Neural progenitor cell (in vitro differentiated cells): ENCODE results near the gene ARSJ. TPM values are rescaled to one million over a fixed set of nuclear protein-coding genes. Genes with fewer than 3 reads are reported as not detected.

Experiments used
- DNase-seq: peaks from one replicate; pipeline ENCODE4 v3.0.0-alpha.2; 2016; ENCODE audit warnings: low spot score
- H2AFZ ChIP-seq: fragments of 200-600 bp; sonication (generic); replicated peaks from 2 replicates; pipeline ENCODE4 v1.6.1; 2016; ENCODE audit warnings: antibody characterized with exemption
- H3F3A ChIP-seq: fragments of 200-600 bp; sonication (generic); 2 replicates; pipeline ENCODE4 v1.6.1; 2016; ENCODE audit warnings: antibody characterized with exemption, low read depth
- H3K27ac ChIP-seq: fragments of 200-600 bp; sonication (generic); 2 replicates; pipeline ENCODE4 v1.5.1; 2016; ENCODE audit warnings: mild to moderate bottlenecking
- H3K27me3 ChIP-seq: fragments of 200-600 bp; sonication (generic); 2 replicates; pipeline ENCODE4 v1.6.1; 2016; ENCODE audit warnings: mild to moderate bottlenecking, moderate library complexity
- H3K36me3 ChIP-seq: fragments of 200-600 bp; sonication (generic); 2 replicates; pipeline ENCODE4 v1.5.1; 2016
- H3K4me1 ChIP-seq: fragments of 200-600 bp; sonication (generic); 2 replicates; pipeline ENCODE4 v1.6.1; 2016; ENCODE audit warnings: mixed run types
- H3K4me2 ChIP-seq: fragments of 200-600 bp; sonication (generic); 2 replicates; pipeline ENCODE4 v1.6.1; 2016
- H3K4me3 ChIP-seq: fragments of 200-600 bp; sonication (generic); 2 replicates; pipeline ENCODE4 v1.5.1; 2016
- H3K79me2 ChIP-seq: fragments of 200-600 bp; sonication (generic); 2 replicates; pipeline ENCODE4 v1.6.1; 2016; ENCODE audit warnings: low read depth
- H3K9ac ChIP-seq: fragments of 200-600 bp; sonication (generic); 2 replicates; pipeline ENCODE4 v1.6.1; 2016
- H3K9me3 ChIP-seq: fragments of 200-600 bp; sonication (generic); 2 replicates; pipeline ENCODE4 v1.5.1; 2016; ENCODE audit warnings: low read depth
- H4K20me1 ChIP-seq: fragments of 200-600 bp; sonication (generic); 2 replicates; pipeline ENCODE4 v1.6.1; 2016; ENCODE audit warnings: low read depth
- H3K27ac Mint-ChIP-seq: 3 replicates; pipeline ENCODE4 v1.8.0; 2021; ENCODE audit warnings: mixed read lengths
- H3K27me3 Mint-ChIP-seq: 2 replicates; pipeline ENCODE4 v1.8.0; 2022; ENCODE audit warnings: low read depth, mild to moderate bottlenecking, inconsistent platforms, moderate library complexity, mixed read lengths; ENCODE audit not compliant: insufficient read depth
- H3K36me3 Mint-ChIP-seq: 3 replicates; pipeline ENCODE4 v1.8.0; 2021; ENCODE audit warnings: mixed read lengths
- H3K4me1 Mint-ChIP-seq: 3 replicates; pipeline ENCODE4 v1.8.0; 2021; ENCODE audit warnings: mixed read lengths
- H3K4me3 Mint-ChIP-seq: 3 replicates; pipeline ENCODE4 v1.8.0; 2021; ENCODE audit warnings: mild to moderate bottlenecking, moderate library complexity, mixed read lengths
- H3K9me3 Mint-ChIP-seq: 3 replicates; pipeline ENCODE4 v1.8.0; 2020; ENCODE audit warnings: mixed read lengths
- CTCF ChIP-seq: fragments of 200-600 bp; sonication (generic); IDR thresholded peaks from 2 replicates; pipeline ENCODE4 v1.5.1; 2017; ENCODE audit warnings: antibody characterized with exemption, mild to moderate bottlenecking
- EZH2 ChIP-seq: fragments of 200-600 bp; sonication (generic); IDR thresholded peaks from 2 replicates; pipeline ENCODE4 v1.6.1; 2017; ENCODE audit warnings: antibody characterized with exemption, mild to moderate bottlenecking, moderate library complexity
- EZH2phosphoT487 ChIP-seq: fragments of 200-600 bp; sonication (generic); IDR thresholded peaks from 2 replicates; pipeline ENCODE4 v1.6.1; 2017; ENCODE audit warnings: antibody characterized with exemption
- total RNA-seq: library from RNA; depleted of rRNA; stranded (reverse); fragments of >200 nt; gene quantifications from 2 replicates; pipeline ENCODE4 v1.2.3, GENCODE V29; 2015; ENCODE audit warnings: low replicate concordance

Gene ARSJ
- total RNA-seq, 1 donor from 2014 or later, result 0.28 TPM

GRCh38 chr4:113921089-113921794 lies 58.2 kb downstream of the ARSJ start:
- H3K79me2 ChIP-seq, result no peaks in the 10 kb centered on the region
- H3K4me3 Mint-ChIP-seq, result no peak overlapping the region
- no peak for TF ChIP-seq EZH2phosphoT487
- no peak for TF ChIP-seq CTCF
- no peak for TF ChIP-seq EZH2
- no peak for DNase-seq
- H3K4me3 ChIP-seq, result no peak overlapping the region
- H3K27me3 Mint-ChIP-seq, result peaks cover 3% of the 10 kb centered on the region
- H3K9me3 ChIP-seq, result no peaks in the 10 kb centered on the region
- H3K27me3 ChIP-seq, result no peaks in the 10 kb centered on the region
- no peaks in the 10 kb centered on the region for H3K36me3 ChIP-seq
- no peak overlapping the region for H3K27ac ChIP-seq
- H3K36me3 Mint-ChIP-seq, result no peaks in the 10 kb centered on the region
- H3K27ac Mint-ChIP-seq, result no peak overlapping the region
- H3K9me3 Mint-ChIP-seq, result no peaks in the 10 kb centered on the region
- no peak overlapping the region for H3K9ac ChIP-seq
- H3K4me1 ChIP-seq, result no peaks in the 10 kb centered on the region
- no peaks in the 10 kb centered on the region for H3K4me1 Mint-ChIP-seq
- H3F3A ChIP-seq, result no peaks in the 10 kb centered on the region
- no peak overlapping the region for H2AFZ ChIP-seq
- H3K4me2 ChIP-seq, result no peak overlapping the region
- no peaks in the 10 kb centered on the region for H4K20me1 ChIP-seq

- Mint-ChIP-seq H3K9me3 (no peaks in the 10 kb centered on the region), H3K36me3 (no peaks in the 10 kb centered on the region), H3K4me1 (no peaks in the 10 kb centered on the region), H3K27ac (no peak overlapping the region), H3K27me3 (no peaks in the 10 kb centered on the region), H3K4me3 (no peak overlapping the region)
- no peaks in the 10 kb centered on the region for H3K79me2 ChIP-seq
- TF ChIP-seq EZH2 (no peak), EZH2phosphoT487 (no peak), CTCF (no peak)
- H3K36me3 ChIP-seq, result no peaks in the 10 kb centered on the region
- no peaks in the 10 kb centered on the region for H3K27me3 ChIP-seq
- no peaks in the 10 kb centered on the region for H4K20me1 ChIP-seq
- no peak overlapping the region for H3K9ac ChIP-seq
- no peak overlapping the region for H3K4me2 ChIP-seq
- H2AFZ ChIP-seq, result peak overlapping the region; percentile 65
- no peaks in the 10 kb centered on the region for H3F3A ChIP-seq
- no peak for DNase-seq
- H3K27ac ChIP-seq, result no peak overlapping the region
- no peaks in the 10 kb centered on the region for H3K4me1 ChIP-seq
- no peaks in the 10 kb centered on the region for H3K9me3 ChIP-seq
- no peak overlapping the region for H3K4me3 ChIP-seq
These were observed 59.8 kb downstream of the ARSJ start for GRCh38 chr4:113919611-113920010.

- H4K20me1 ChIP-seq, result no peaks in the 10 kb centered on the region
- H3K9me3 ChIP-seq, result no peaks in the 10 kb centered on the region
- H3K36me3 ChIP-seq, result no peaks in the 10 kb centered on the region
- no peak overlapping the region for H3K4me2 ChIP-seq
- no peaks in the 10 kb centered on the region for H3K27me3 Mint-ChIP-seq
- H3K4me3 ChIP-seq, result no peak overlapping the region
- no peaks in the 10 kb centered on the region for H3K79me2 ChIP-seq
- no peaks in the 10 kb centered on the region for H3K4me1 ChIP-seq
- H3K27ac ChIP-seq, result no peak overlapping the region
- H3F3A ChIP-seq, result no peaks in the 10 kb centered on the region
- H3K27ac Mint-ChIP-seq, result no peak overlapping the region
- TF ChIP-seq CTCF (no peak), EZH2phosphoT487 (no peak), EZH2 (no peak)
- H2AFZ ChIP-seq, result peak overlapping the region; percentile 65
- H3K27me3 ChIP-seq, result no peaks in the 10 kb centered on the region
- H3K36me3 Mint-ChIP-seq, result no peaks in the 10 kb centered on the region
- H3K4me1 Mint-ChIP-seq, result no peaks in the 10 kb centered on the region
- H3K9me3 Mint-ChIP-seq, result no peaks in the 10 kb centered on the region
- no peak overlapping the region for H3K4me3 Mint-ChIP-seq
- no peak overlapping the region for H3K9ac ChIP-seq
- DNase-seq, result no peak
These were observed 60.3 kb downstream of the ARSJ start for GRCh38 chr4:113919145-113919544.
